ENCODE measurements around the gene DAND5. TPM values are rescaled to one million over a fixed set of nuclear protein-coding genes. Genes with fewer than 3 reads are reported as not detected.

The DAND5 gene
- total and polyA plus RNA-seq, 4 experiments from 2014 or later = not detected

- CTCF ChIA-PET (ENCODE audit: partially characterized antibody) = no interaction called here
- POLR2A ChIA-PET (ENCODE audit: partially characterized antibody) = no interaction called here
- no peak overlapping the region for H3K4me3 ChIP-seq (ENCODE audit: low read length in 2 of 2)
- peaks cover 46 to 57% of the 10 kb centered on the region in 2 donors for H3K27me3 Mint-ChIP-seq
- H3K27ac ChIP-seq (ENCODE audit: low read depth, low read length) = no peak overlapping the region
- H3K9me3 ChIP-seq (ENCODE audit: control insufficient read depth in 1 of 2, low read length in 2 of 2) = no peaks in the 10 kb centered on the region
- no peaks in the 10 kb centered on the region for H3K36me3 ChIP-seq (ENCODE audit: insufficient read depth, low read length)
- H3K9me3 Mint-ChIP-seq = peaks cover 0 to 8% (median 0%) of the 10 kb centered on the region in 8 donors
- peaks cover 26% of the 10 kb centered on the region for H3K4me1 ChIP-seq (ENCODE audit: insufficient read depth, low read length)
- peaks cover 8 to 34% (median 21%) of the 10 kb centered on the region in 4 donors for H3K4me1 Mint-ChIP-seq
- intact Hi-C loops (cut with micrococcal nuclease) = loop anchor here (2.0 kb wide), 1 partner anchor 29 kb away; no protein-coding TSS in a partner anchor
- peak overlapping the region in 4 of 8 donors; percentile 4 to 69 (median 19) for H3K4me3 Mint-ChIP-seq
- DNase-seq = no peak
- H3K36me3 Mint-ChIP-seq = peaks cover 0 to 3% of the 10 kb centered on the region in 2 donors
- peaks cover 42% of the 10 kb centered on the region for H3K27me3 ChIP-seq (ENCODE audit: insufficient read depth, low read length)
- peak overlapping the region in 1 of 7 donors; percentile 29 for H3K27ac Mint-ChIP-seq
Measured at GRCh38 chr19:13011653-13012389, 42.4 kb downstream of the DAND5 start.

- ChIA-PET CTCF (ENCODE audit: partially characterized antibody) (no interaction called here), POLR2A (ENCODE audit: partially characterized antibody) (no interaction called here)
- Mint-ChIP-seq H3K9me3 (peaks cover 0 to 8% (median 0%) of the 10 kb centered on the region in 8 donors), H3K36me3 (peaks cover 0 to 3% of the 10 kb centered on the region in 2 donors), H3K27ac (peak overlapping the region in 1 of 7 donors; percentile 81), H3K4me3 (peak overlapping the region; percentile 81 to 92 (median 86)), H3K27me3 (peaks cover 51 to 59% of the 10 kb centered on the region in 2 donors), H3K4me1 (peaks cover 8 to 34% (median 21%) of the 10 kb centered on the region in 4 donors)
- peaks cover 26% of the 10 kb centered on the region for H3K4me1 ChIP-seq (ENCODE audit: insufficient read depth, low read length)
- peaks cover 42% of the 10 kb centered on the region for H3K27me3 ChIP-seq (ENCODE audit: insufficient read depth, low read length)
- no peak for DNase-seq
- H3K9me3 ChIP-seq (ENCODE audit: control insufficient read depth in 1 of 2, low read length in 2 of 2) = no peaks in the 10 kb centered on the region
- H3K27ac ChIP-seq (ENCODE audit: low read depth, low read length) = no peak overlapping the region
- no peaks in the 10 kb centered on the region for H3K36me3 ChIP-seq (ENCODE audit: insufficient read depth, low read length)
- H3K4me3 ChIP-seq (ENCODE audit: low read length in 2 of 2) = peak overlapping the region in 1 of 2 donors; percentile 37
- intact Hi-C loops (cut with micrococcal nuclease) = loop anchor here (2.0 kb wide), 1 partner anchor 30 kb away; no protein-coding TSS in a partner anchor
Measured at GRCh38 chr19:13012390-13012689, 43.0 kb downstream of the DAND5 start.

- Mint-ChIP-seq H3K9me3 (peaks cover 0 to 8% (median 0%) of the 10 kb centered on the region in 8 donors), H3K36me3 (peaks cover 0 to 3% of the 10 kb centered on the region in 2 donors), H3K27me3 (peaks cover 56 to 62% of the 10 kb centered on the region in 2 donors), H3K4me3 (peak overlapping the region; percentile 81 to 92 (median 86)), H3K27ac (peak overlapping the region in 5 of 7 donors; percentile 20 to 83 (median 75)), H3K4me1 (peaks cover 8 to 34% (median 21%) of the 10 kb centered on the region in 4 donors)
- Histone ChIP-seq H3K36me3 (ENCODE audit: insufficient read depth, low read length) (no peaks in the 10 kb centered on the region), H3K4me3 (ENCODE audit: low read length in 2 of 2) (peak overlapping the region; percentile 37 to 39), H3K27me3 (ENCODE audit: insufficient read depth, low read length) (peaks cover 42% of the 10 kb centered on the region), H3K4me1 (ENCODE audit: insufficient read depth, low read length) (peaks cover 26% of the 10 kb centered on the region), H3K9me3 (ENCODE audit: control insufficient read depth in 1 of 2, low read length in 2 of 2) (no peaks in the 10 kb centered on the region), H3K27ac (ENCODE audit: low read depth, low read length) (no peak overlapping the region)
- POLR2A ChIA-PET (ENCODE audit: partially characterized antibody) = interaction anchor here (0.6 to 1.0 kb wide), 4 partner anchors 19 to 92 kb away, joined by 3 read pairs; no protein-coding TSS in a partner anchor
- CTCF ChIA-PET (ENCODE audit: partially characterized antibody) = interaction anchor here (0.6 to 1.8 kb wide), 5 partner anchors 8 to 48 kb away, joined by 3 to 10 read pairs (median 4); no protein-coding TSS in a partner anchor
- peak in 4 of 5 donors; percentile 19 to 35 (median 33) for DNase-seq
- intact Hi-C loops (cut with micrococcal nuclease) = loop anchor here (2.0 kb wide), 1 partner anchor 30 kb away; no protein-coding TSS in a partner anchor
Measured at GRCh38 chr19:13012690-13013608, 43.6 kb downstream of the DAND5 start.

- Histone ChIP-seq H3K4me3 (ENCODE audit: low read length in 2 of 2) (no peak overlapping the region), H3K27me3 (ENCODE audit: insufficient read depth, low read length) (peaks cover 42% of the 10 kb centered on the region), H3K9me3 (ENCODE audit: control insufficient read depth in 1 of 2, low read length in 2 of 2) (no peaks in the 10 kb centered on the region), H3K4me1 (ENCODE audit: insufficient read depth, low read length) (peaks cover 26% of the 10 kb centered on the region), H3K27ac (ENCODE audit: low read depth, low read length) (no peak overlapping the region), H3K36me3 (ENCODE audit: insufficient read depth, low read length) (no peaks in the 10 kb centered on the region)
- Mint-ChIP-seq H3K27ac (peak overlapping the region in 2 of 7 donors; percentile 41 to 81), H3K4me3 (peak overlapping the region; percentile 59 to 92 (median 86)), H3K9me3 (peaks cover 0 to 8% (median 0%) of the 10 kb centered on the region in 8 donors), H3K4me1 (peaks cover 8 to 34% (median 21%) of the 10 kb centered on the region in 4 donors), H3K36me3 (peaks cover 0 to 3% of the 10 kb centered on the region in 2 donors), H3K27me3 (peaks cover 54 to 61% of the 10 kb centered on the region in 2 donors)
- DNase-seq = no peak
- intact Hi-C loops (cut with micrococcal nuclease) = loop anchor here (2.0 kb wide), 1 partner anchor 31 kb away; no protein-coding TSS in a partner anchor
- ChIA-PET POLR2A (ENCODE audit: partially characterized antibody) (interaction anchor here (0.6 to 1.0 kb wide), 4 partner anchors 18 to 91 kb away, joined by 3 read pairs; no protein-coding TSS in a partner anchor), CTCF (ENCODE audit: partially characterized antibody) (interaction anchor here (0.6 to 1.8 kb wide), 5 partner anchors 8 to 49 kb away, joined by 3 to 10 read pairs (median 4); no protein-coding TSS in a partner anchor)
Measured at GRCh38 chr19:13013649-13014048, 44.3 kb downstream of the DAND5 start.

GRCh38 chr19:13014101-13014920, 44.9 kb downstream of the DAND5 start:
- Mint-ChIP-seq H3K4me1 (peaks cover 8 to 34% (median 21%) of the 10 kb centered on the region in 4 donors), H3K27me3 (peaks cover 50 to 58% of the 10 kb centered on the region in 2 donors), H3K9me3 (peaks cover 0 to 6% (median 0%) of the 10 kb centered on the region in 8 donors), H3K27ac (peak overlapping the region in 2 of 7 donors; percentile 41 to 81), H3K36me3 (no peaks in the 10 kb centered on the region), H3K4me3 (peak overlapping the region; percentile 59 to 92 (median 86))
- H3K4me1 ChIP-seq (ENCODE audit: insufficient read depth, low read length) = peaks cover 26% of the 10 kb centered on the region
- peaks cover 42% of the 10 kb centered on the region for H3K27me3 ChIP-seq (ENCODE audit: insufficient read depth, low read length)
- no peak overlapping the region for H3K4me3 ChIP-seq (ENCODE audit: low read length in 2 of 2)
- no peak for DNase-seq
- ChIA-PET POLR2A (ENCODE audit: partially characterized antibody) (no interaction called here), CTCF (ENCODE audit: partially characterized antibody) (interaction anchor here (0.9 to 1.8 kb wide), 4 partner anchors 20 to 49 kb away, joined by 3 to 10 read pairs (median 4); no protein-coding TSS in a partner anchor)
- H3K27ac ChIP-seq (ENCODE audit: low read depth, low read length) = no peak overlapping the region
- no peaks in the 10 kb centered on the region for H3K36me3 ChIP-seq (ENCODE audit: insufficient read depth, low read length)
- H3K9me3 ChIP-seq (ENCODE audit: control insufficient read depth in 1 of 2, low read length in 2 of 2) = no peaks in the 10 kb centered on the region
- intact Hi-C loops (cut with micrococcal nuclease) = no loop called here

- ChIA-PET POLR2A (ENCODE audit: partially characterized antibody) (no interaction called here), CTCF (ENCODE audit: partially characterized antibody) (interaction anchor here (0.6 to 1.8 kb wide), 3 partner anchors 46 to 179 kb away, joined by 3 to 10 read pairs (median 3); no protein-coding TSS in a partner anchor)
- no peaks in the 10 kb centered on the region for H3K9me3 ChIP-seq (ENCODE audit: control insufficient read depth in 1 of 2, low read length in 2 of 2)
- no peaks in the 10 kb centered on the region for H3K36me3 ChIP-seq (ENCODE audit: insufficient read depth, low read length)
- H3K36me3 Mint-ChIP-seq = no peaks in the 10 kb centered on the region
- H3K4me3 ChIP-seq (ENCODE audit: low read length in 2 of 2) = no peak overlapping the region
- peaks cover 42% of the 10 kb centered on the region for H3K27me3 ChIP-seq (ENCODE audit: insufficient read depth, low read length)
- peaks cover 26% of the 10 kb centered on the region for H3K4me1 ChIP-seq (ENCODE audit: insufficient read depth, low read length)
- peaks cover 0 to 6% (median 0%) of the 10 kb centered on the region in 8 donors for H3K9me3 Mint-ChIP-seq
- no peak for DNase-seq
- H3K4me3 Mint-ChIP-seq = peak overlapping the region in 3 of 8 donors; percentile 35 to 85 (median 54)
- no peak overlapping the region for H3K27ac ChIP-seq (ENCODE audit: low read depth, low read length)
- H3K27me3 Mint-ChIP-seq = peaks cover 50 to 59% of the 10 kb centered on the region in 2 donors
- intact Hi-C loops (cut with micrococcal nuclease) = no loop called here
- no peak overlapping the region for H3K27ac Mint-ChIP-seq
- H3K4me1 Mint-ChIP-seq = peaks cover 8 to 34% (median 21%) of the 10 kb centered on the region in 4 donors
Measured at GRCh38 chr19:13014921-13015280, 45.5 kb downstream of the DAND5 start.

Data from CD4-positive, alpha-beta memory T cell (primary cell).